Mucosa of descending colon (tissue), 3 donors: ENCODE data around the gene MRS2. TPM values are rescaled to one million over a fixed set of nuclear protein-coding genes. Genes with fewer than 3 reads are reported as not detected.

Experiments
- ATAC-seq: fragments of 200-7000 bp; cut with Tn5 transposase; one replicate; pipeline ENCODE4 v1.9.1; 2020; ENCODE audit warnings: mild to moderate bottlenecking, moderate library complexity
- DNase-seq, 3 donors: peaks; one replicate each; pipeline ENCODE4 v3.0.0-alpha.2; 2020
- H3K36me3 ChIP-seq: fragments of 200-600 bp; one replicate; pipeline ENCODE4 v1.8.0; 2021; ENCODE audit warnings: low read depth, mild to moderate bottlenecking
- H3K4me1 ChIP-seq: fragments of 200-600 bp; one replicate; pipeline ENCODE4 v1.8.0; 2021; ENCODE audit warnings: low read depth, mild to moderate bottlenecking
- H3K4me3 ChIP-seq: fragments of 200-600 bp; one replicate; pipeline ENCODE4 v1.8.0; 2021; ENCODE audit warnings: mild to moderate bottlenecking
- H3K9me3 ChIP-seq: fragments of 200-600 bp; one replicate; pipeline ENCODE4 v1.8.0; 2021; ENCODE audit warnings: mild to moderate bottlenecking
- intact Hi-C, 2 donors: fragments of 100-400 bp; cut with DNase I in 1 of 2; cut with micrococcal nuclease in 1 of 2; formaldehyde crosslinking; loops; one replicate each; pipeline versions ENCODE4 v1.11.0 to v1.11.1; 2022; cut with DNase I, micrococcal nuclease
- total RNA-seq, 3 donors: library from RNA; stranded (reverse); fragmentation: NEBNext Ultra II Directional in 2 of 3; extraction: Animal tissue kit (Norgen Biotek cat#: 25700) in 2 of 3; gene quantifications; one replicate each; pipeline versions ENCODE4 v1.2.1 to v1.2.4, GENCODE V29; 2021 to 2023
- TF ChIP-seq, protein P1 (sequence below): fragments of 200-600 bp; IDR thresholded peaks from one replicate; pipeline ENCODE4 v1.8.0; 2022; ENCODE audit warnings: antibody characterized with exemption, mild to moderate bottlenecking
- donor health status: DM: no; HTN: no; CAD: no; lungs with moderate emphysema.
- donor health status: DM: no; HTN: no; CAD: no.
- donor health status: DM: no; HTN: yes; CAD: no.

The MRS2 gene
- total RNA-seq, 3 donors from 2014 or later = 25.4 to 32.1 (median 28.9) TPM

DNA sequence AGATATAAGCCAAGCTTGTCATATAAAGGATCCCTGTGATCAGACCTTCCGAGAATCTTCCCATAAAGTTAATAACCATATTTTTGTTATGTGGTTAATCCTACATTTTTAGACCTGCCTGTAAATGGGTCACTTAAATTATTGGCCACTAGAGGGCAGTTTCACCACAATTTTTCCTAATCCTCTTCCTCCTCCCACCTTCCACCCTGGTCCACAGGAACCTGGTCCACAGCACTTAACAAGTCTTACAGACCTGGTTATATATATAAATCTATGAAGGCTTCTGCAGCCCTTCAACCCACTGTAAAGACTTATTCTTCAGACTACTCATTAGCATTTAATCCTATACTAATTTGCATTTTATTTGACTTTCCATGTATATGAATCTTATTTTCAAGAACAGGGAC, 28.3 kb downstream of the MRS2 start:
- no peaks in the 10 kb centered on the region for H3K4me1 ChIP-seq
- DNase-seq (peak in 1 of 3 donors; percentile 49), ATAC-seq (peak; percentile 67)
- no peaks in the 10 kb centered on the region for H3K36me3 ChIP-seq
- TF ChIP-seq, protein P1, sequence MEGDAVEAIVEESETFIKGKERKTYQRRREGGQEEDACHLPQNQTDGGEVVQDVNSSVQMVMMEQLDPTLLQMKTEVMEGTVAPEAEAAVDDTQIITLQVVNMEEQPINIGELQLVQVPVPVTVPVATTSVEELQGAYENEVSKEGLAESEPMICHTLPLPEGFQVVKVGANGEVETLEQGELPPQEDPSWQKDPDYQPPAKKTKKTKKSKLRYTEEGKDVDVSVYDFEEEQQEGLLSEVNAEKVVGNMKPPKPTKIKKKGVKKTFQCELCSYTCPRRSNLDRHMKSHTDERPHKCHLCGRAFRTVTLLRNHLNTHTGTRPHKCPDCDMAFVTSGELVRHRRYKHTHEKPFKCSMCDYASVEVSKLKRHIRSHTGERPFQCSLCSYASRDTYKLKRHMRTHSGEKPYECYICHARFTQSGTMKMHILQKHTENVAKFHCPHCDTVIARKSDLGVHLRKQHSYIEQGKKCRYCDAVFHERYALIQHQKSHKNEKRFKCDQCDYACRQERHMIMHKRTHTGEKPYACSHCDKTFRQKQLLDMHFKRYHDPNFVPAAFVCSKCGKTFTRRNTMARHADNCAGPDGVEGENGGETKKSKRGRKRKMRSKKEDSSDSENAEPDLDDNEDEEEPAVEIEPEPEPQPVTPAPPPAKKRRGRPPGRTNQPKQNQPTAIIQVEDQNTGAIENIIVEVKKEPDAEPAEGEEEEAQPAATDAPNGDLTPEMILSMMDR = peak; percentile 23
- no peaks in the 10 kb centered on the region for H3K9me3 ChIP-seq
- H3K4me3 ChIP-seq = no peak overlapping the region
- intact Hi-C loops = loop anchor here in 1 of 2 donors (5.0 kb wide), 1 partner anchor 276 kb away; no protein-coding TSS in a partner anchor

DNA sequence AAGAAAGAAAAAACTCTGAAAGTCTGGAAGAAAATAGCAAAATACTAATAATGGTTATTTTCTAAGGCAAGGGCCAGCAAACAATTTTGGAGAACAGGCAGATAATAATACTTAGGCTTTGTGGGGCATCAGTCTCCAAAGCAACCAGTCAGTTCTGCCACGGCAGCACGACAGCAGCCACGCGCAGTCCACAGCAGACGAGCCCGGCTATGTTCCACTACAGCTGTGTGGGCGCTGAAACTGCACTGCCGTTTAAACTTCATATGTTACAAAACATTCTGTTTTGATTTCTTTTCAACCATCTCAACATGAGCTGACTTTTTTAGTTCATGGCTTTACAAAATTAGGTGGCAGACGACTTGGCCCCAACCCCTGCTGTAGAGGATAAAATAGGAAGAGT, 29.9 kb downstream of the MRS2 start:
- no peak for DNase-seq
- intact Hi-C loops = loop anchor here in 1 of 2 donors (5.0 kb wide), 1 partner anchor 275 kb away; no protein-coding TSS in a partner anchor
- no peaks in the 10 kb centered on the region for H3K9me3 ChIP-seq

DNA sequence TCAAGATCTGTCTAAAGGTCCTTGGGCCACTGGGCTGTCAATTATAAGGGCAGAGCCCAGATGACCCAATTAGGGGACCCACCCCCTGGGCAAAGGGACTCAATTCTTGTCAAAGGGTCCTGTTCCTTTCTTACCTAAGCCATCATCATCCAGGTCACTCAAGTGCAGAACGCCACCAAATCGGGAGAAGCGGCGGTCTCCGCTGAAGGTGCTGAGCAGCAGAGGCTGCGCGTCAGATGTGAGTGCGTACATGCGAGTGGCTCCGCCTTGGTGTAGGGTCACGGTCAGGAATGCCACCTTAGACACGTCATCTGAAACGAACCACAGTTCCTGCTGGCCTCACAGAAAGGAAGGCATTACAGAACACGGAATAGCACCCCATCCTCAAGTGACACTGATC, 34.2 kb downstream of the MRS2 start:
- intact Hi-C loops = no loop called here

More for the DNA sequence above, 29.9 kb downstream of the MRS2 start:
- Histone ChIP-seq H3K36me3 (no peaks in the 10 kb centered on the region), H3K4me1 (no peaks in the 10 kb centered on the region), H3K4me3 (no peak overlapping the region)
- TF ChIP-seq, protein P1 = no peak
- ATAC-seq = no peak

DNA sequence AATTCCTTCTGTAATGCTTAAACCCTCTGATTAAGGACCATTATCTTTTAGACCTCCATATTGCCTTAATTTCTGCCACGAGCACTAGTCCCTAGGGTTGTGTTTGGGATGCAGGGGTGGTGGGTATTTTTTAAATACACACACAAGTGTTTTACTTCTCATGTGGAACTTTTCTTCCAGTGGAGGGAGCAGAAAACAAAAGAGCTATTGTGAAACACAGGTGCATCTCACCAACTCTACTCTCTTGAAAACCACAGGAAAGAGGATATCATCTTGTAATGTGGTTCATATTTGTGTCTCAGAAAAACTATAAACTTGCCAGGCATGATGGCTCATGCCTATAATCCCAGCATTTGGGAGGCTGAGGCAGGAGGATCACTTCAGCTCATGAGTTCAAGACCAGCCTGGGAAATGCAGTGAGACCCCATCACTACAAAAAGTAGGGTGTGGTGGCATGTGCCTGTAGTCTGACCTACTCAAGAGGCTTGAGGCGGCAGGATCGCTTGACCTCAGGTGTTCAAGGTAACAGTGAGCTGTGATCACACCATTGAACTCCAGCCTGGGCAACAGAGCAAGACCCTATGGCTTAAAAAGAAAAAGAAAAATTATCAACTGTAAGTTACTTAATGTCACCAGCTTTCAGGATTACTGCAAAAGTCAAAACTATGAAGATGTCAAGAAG, 37.3 kb downstream of the MRS2 start:
- TF ChIP-seq, protein P1 = no peak
- H3K4me3 ChIP-seq = no peak overlapping the region
- no peaks in the 10 kb centered on the region for H3K4me1 ChIP-seq
- DNase-seq = no peak
- ATAC-seq = no peak
- intact Hi-C loops = no loop called here
- H3K36me3 ChIP-seq = no peaks in the 10 kb centered on the region
- H3K9me3 ChIP-seq = no peaks in the 10 kb centered on the region

More for the DNA sequence above, 34.2 kb downstream of the MRS2 start:
- Histone ChIP-seq H3K4me1 (no peaks in the 10 kb centered on the region), H3K4me3 (no peak overlapping the region), H3K9me3 (no peaks in the 10 kb centered on the region), H3K36me3 (no peaks in the 10 kb centered on the region)
- ATAC-seq = no peak
- DNase-seq = no peak
- TF ChIP-seq, protein P1 = no peak

DNA sequence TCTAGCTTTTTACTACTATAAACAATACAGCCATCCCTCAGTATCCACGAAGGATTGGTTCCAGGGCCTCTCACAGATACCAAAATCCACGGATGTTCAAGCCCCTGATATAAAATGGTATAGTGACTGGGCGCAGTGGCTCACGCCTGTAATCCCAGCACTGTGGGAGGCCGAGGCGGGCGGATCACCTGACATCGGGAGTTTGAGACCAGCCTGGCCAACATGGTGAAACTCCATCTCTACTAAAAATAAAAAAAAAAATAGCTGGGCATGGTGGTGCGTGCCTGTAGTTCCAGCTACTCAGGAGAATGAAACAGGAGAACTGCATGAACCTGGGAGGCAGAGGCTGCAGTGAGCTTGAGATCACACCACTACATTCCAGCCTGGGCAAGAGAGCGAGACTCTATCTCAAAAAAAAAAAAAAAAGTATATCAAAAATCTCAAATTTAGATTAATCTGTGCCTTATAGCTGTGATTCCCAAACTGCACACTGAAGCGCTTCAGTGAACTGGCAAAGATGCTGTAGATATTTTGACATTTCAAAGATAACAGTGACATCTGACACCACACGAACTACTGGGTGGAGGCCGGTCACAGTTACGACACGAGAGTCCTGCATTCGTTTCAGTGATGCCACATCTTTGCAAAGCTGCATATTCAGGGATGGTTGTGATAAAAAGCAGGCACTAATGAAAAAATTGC, 38.3 kb downstream of the MRS2 start:
- intact Hi-C loops = no loop called here
- TF ChIP-seq, protein P1 = no peak

More for the DNA sequence above, 38.3 kb downstream of the MRS2 start:
- DNase-seq (no peak), ATAC-seq (no peak)
- Histone ChIP-seq H3K9me3 (no peaks in the 10 kb centered on the region), H3K4me1 (no peaks in the 10 kb centered on the region), H3K36me3 (no peaks in the 10 kb centered on the region), H3K4me3 (no peak overlapping the region)
